ENCODE data around the gene TLCD3B. TPM values are rescaled to one million over a fixed set of nuclear protein-coding genes. Genes with fewer than 3 reads are reported as not detected.
A peak's percentile ranks its signal among the peaks of the same experiment; 100 is the strongest.

TLCD3B gene
- total and polyA plus RNA-seq, 2 of the 4 experiments (the other 2 are of a cell fraction), result 0.19 TPM; not detected in 1

- CTCF ChIA-PET, result interaction anchor here (1.7 kb wide), 1 partner anchor 181 kb away, joined by 4 read pairs; the partner anchor contains the start of gene PAGR1
Measured at GRCh38 chr16:29995911-29996765, 34.9 kb downstream of the TLCD3B start, which contains the start of gene INO80E. TSS of gene INO80E (plus strand) at chr16:29996241. CDS start at chr16:29996311, 70 bp downstream.

More at GRCh38 chr16:29995911-29996765, 34.9 kb downstream of the TLCD3B start, which contains the start of gene INO80E:
- H2BK15ac ChIP-seq (ENCODE audit: low read depth, low read length), result peak within 1 kb of the TSS; percentile 90; the same call in 1 of the 3 replicates
- peak within 1 kb of the TSS; percentile 98 for H2AK9ac ChIP-seq (replicated peaks; ENCODE audit: low read depth, low read length, poor library complexity)
- peak within 1 kb of the TSS; percentile 85 for H3K9ac ChIP-seq (ENCODE audit: low read depth, low read length)
- H3K56ac ChIP-seq (ENCODE audit: extremely low read depth, insufficient read depth, low read length), result peak within 1 kb of the TSS; percentile 100
- H3K36me3 ChIP-seq (ENCODE audit: control insufficient read depth, insufficient read depth, low read length), result peaks cover 16% of the 10 kb centered on the region
- peak within 1 kb of the TSS; percentile 93 to 100 for H4K8ac ChIP-seq (ENCODE audit: low read depth in 2 of 2, low read length in 2 of 2)
- no peak for TF ChIP-seq RCOR1 (IDR thresholded peaks at IDR 0.05; ENCODE audit: insufficient replicate concordance, low read length)
- TF ChIP-seq USF2 (IDR thresholded peaks at IDR 0.05; ENCODE audit: low read depth, low read length), result no peak
- TF ChIP-seq POLR2A (IDR thresholded peaks at IDR 0.05; ENCODE audit: low read depth, low read length), result peak; percentile 69
- peak; percentile 78 for TF ChIP-seq CEBPB (IDR thresholded peaks at IDR 0.05; ENCODE audit: low read depth, low read length)
- TF ChIP-seq CHD1 (IDR thresholded peaks at IDR 0.05; ENCODE audit: low read depth, low read length), result no peak
- peak; percentile 1; the same call in 1 of the 2 replicates for TF ChIP-seq RAD21 (IDR thresholded peaks at IDR 0.05; ENCODE audit: low read length)
- TF ChIP-seq CTCF (conservative IDR thresholded peaks at IDR 0.05; ENCODE audit: low read depth, low read length), result no peak
- no peak for TF ChIP-seq SMC3 (IDR thresholded peaks at IDR 0.05; ENCODE audit: low read depth, low read length)
- peak; percentile 60 for TF ChIP-seq MAZ (IDR thresholded peaks at IDR 0.05; ENCODE audit: borderline replicate concordance, low read depth, low read length)
- TF ChIP-seq NFE2L2 (IDR thresholded peaks at IDR 0.05; ENCODE audit: low read depth, low read length), result no peak
- peak; percentile 84; the same call in 1 of the 2 replicates for TF ChIP-seq BHLHE40 (IDR thresholded peaks at IDR 0.05; ENCODE audit: low read depth, low read length)
- TF ChIP-seq MXI1 (IDR thresholded peaks at IDR 0.05; ENCODE audit: borderline replicate concordance, low read depth, low read length), result 0 out of 2 replicates have a peak, but pooled peaks have one; percentile 47
- POLR2A ChIA-PET (ENCODE audit: unreplicated experiment), result interaction anchor here (0.6 kb wide), 1 partner anchor 10 kb away, joined by 5 read pairs; no protein-coding TSS in a partner anchor
- peaks cover 16 to 48% of the 10 kb centered on the region in 2 experiments; a peak in 3 of 4 replicates for H3K79me1 ChIP-seq (ENCODE audit: low read depth in 1 of 2, low read length in 2 of 2)
- WGBS, 2 experiments (ENCODE audit: extremely low coverage in 2 of 2, insufficient read length in 1 of 2), result 0% methylated on average over 35 of the region's 65 CpGs; no CpG with 5 or more reads in 1 of the 2 experiments
- in situ Hi-C loops (cut with MboI; ENCODE audit: low sequenced_read_pairs), result no loop called here
- peaks cover 7% of the 10 kb centered on the region; the same call in 1 of the 2 replicates for H3K9me1 ChIP-seq (ENCODE audit: insufficient read depth, low read length)
- dilution Hi-C loops (cut with HindIII; ENCODE audit: low sequenced_read_pairs, unreplicated experiment), result no loop called here
- peak within 1 kb of the TSS; percentile 97 for H2AK5ac ChIP-seq (ENCODE audit: low read depth, low read length)
- peak within 1 kb of the TSS; percentile 69 for H4K5ac ChIP-seq (ENCODE audit: low read depth, low read length)
- H3K27me3 ChIP-seq (ENCODE audit: control insufficient read depth, insufficient read depth, low read length), result no peaks in the 10 kb centered on the region
- peak within 1 kb of the TSS; percentile 37; the same call in 1 of the 2 replicates for H2BK20ac ChIP-seq (ENCODE audit: low read depth, low read length)
- peak; percentile 98 for ATAC-seq (ENCODE audit: low read depth)
- H4K20me1 ChIP-seq (ENCODE audit: insufficient read depth, low read length), result no peaks in the 10 kb centered on the region
- H2BK120ac ChIP-seq (ENCODE audit: low read depth, low read length), result peak within 1 kb of the TSS; percentile 88
- H3K4ac ChIP-seq (ENCODE audit: low read depth, low read length), result peak within 1 kb of the TSS; percentile 99
- H3K4me2 ChIP-seq (ENCODE audit: low read depth, low read length), result peak within 1 kb of the TSS; percentile 95
- H3K27ac ChIP-seq (ENCODE audit: insufficient read depth, low read length), result peak within 1 kb of the TSS; percentile 79
- peak within 1 kb of the TSS; percentile 98 for H3K23ac ChIP-seq (ENCODE audit: low read depth, low read length)
- H3K18ac ChIP-seq (ENCODE audit: low read depth, low read length), result peak within 1 kb of the TSS; percentile 32
- BruUV-seq (replicated peaks), result no TSS peak
- intact Hi-C loops (cut with micrococcal nuclease), result loop anchor here (2.0 to 5.0 kb wide), 2 partner anchors 69 to 133 kb away; partner anchors contain the start of genes CDIPT and KCTD13
- peaks cover 8% of the 10 kb centered on the region for H3K4me1 ChIP-seq (ENCODE audit: control insufficient read depth, insufficient read depth, low read length)
- peak within 1 kb of the TSS; percentile 65 for H3K4me3 ChIP-seq (ENCODE audit: insufficient read depth, low read depth, low read length)
- peak within 1 kb of the TSS; percentile 99 for H3K14ac ChIP-seq (replicated peaks; ENCODE audit: low read depth, low read length)
- H2BK5ac ChIP-seq (ENCODE audit: low read depth, low read length, poor library complexity, severe bottlenecking), result peak within 1 kb of the TSS; percentile 82
- peak within 1 kb of the TSS; percentile 99 for H4K91ac ChIP-seq (ENCODE audit: insufficient read depth, low read depth, low read length)
- DNase-seq, result peak; percentile 93
- peak within 1 kb of the TSS; percentile 99 for H2AFZ ChIP-seq (replicated peaks; ENCODE audit: low read length, poor library complexity)
- no peaks in the 10 kb centered on the region for H3K9me3 ChIP-seq (ENCODE audit: control insufficient read depth, insufficient read depth, low read length)
